ENCODE measurements around the gene ACP7. TPM values are rescaled to one million over a fixed set of nuclear protein-coding genes. Genes with fewer than 3 reads are reported as not detected.

Gene ACP7
- polyA plus RNA-seq, 1 of the 3 experiments (the other 2 are of a cell fraction), result 0.36 TPM

- no peaks in the 10 kb centered on the region for H3K9me3 ChIP-seq
- POLR2A ChIA-PET, result no interaction called here
- CTCF ChIA-PET, result no interaction called here
- TF ChIP-seq RCOR1 (IDR thresholded peaks at IDR 0.05; ENCODE audit: low read length), result no peak
- peak overlapping the region in 1 of 2 experiments; percentile 45; a peak in 1 of 4 replicates for H3K27ac ChIP-seq (ENCODE audit: low read depth in 2 of 2, low read length in 1 of 2)
- 83% methylated on average over 11 of the region's 12 CpGs for WGBS (ENCODE audit: low lambda C conversion rate)
- H3K4me2 ChIP-seq, result no peak overlapping the region
- no peaks in the 10 kb centered on the region for H3K9me2 ChIP-seq
- no peak overlapping the region for H3K4me3 ChIP-seq (ENCODE audit: low read depth in 2 of 2, low read length in 1 of 2)
- no peak overlapping the region for H2AFZ ChIP-seq (ENCODE audit: low read depth)
- peaks cover 68% of the 10 kb centered on the region; the same call in 1 of the 2 replicates for H3K79me2 ChIP-seq (ENCODE audit: insufficient read depth)
- H3F3A ChIP-seq (replicated peaks; ENCODE audit: insufficient read depth), result no peaks in the 10 kb centered on the region
- peaks cover 0 to 62% of the 10 kb centered on the region in 2 experiments; a peak in 1 of 4 replicates for H3K4me1 ChIP-seq (ENCODE audit: control insufficient read depth in 1 of 2, insufficient read depth in 2 of 2, low read depth in 1 of 2, low read length in 1 of 2)
- H3K36me3 ChIP-seq (replicated peaks in 1 of 2; ENCODE audit: control insufficient read depth in 1 of 2, insufficient read depth in 2 of 2, low read length in 1 of 2), result no peaks in the 10 kb centered on the region
- H4K20me1 ChIP-seq (ENCODE audit: insufficient read depth), result peaks cover 69% of the 10 kb centered on the region
- no peaks in the 10 kb centered on the region for H3K27me3 ChIP-seq (ENCODE audit: insufficient read depth)
- H3K9ac ChIP-seq, result no peak overlapping the region
- no peak for DNase-seq
These were observed 74.6 kb downstream of the ACP7 start for GRCh38 chr19:39158646-39159260.

GRCh38 chr19:39160523-39160861 is 76.3 kb downstream of the ACP7 start:
- Histone ChIP-seq H3K4me1 (ENCODE audit: control insufficient read depth in 1 of 2, insufficient read depth in 2 of 2, low read depth in 1 of 2, low read length in 1 of 2) (peaks cover 0 to 47% of the 10 kb centered on the region in 2 experiments; a peak in 1 of 4 replicates), H3K27me3 (ENCODE audit: insufficient read depth) (no peaks in the 10 kb centered on the region), H3K9me3 (no peaks in the 10 kb centered on the region), H3K4me3 (ENCODE audit: low read depth in 2 of 2, low read length in 1 of 2) (no peak overlapping the region), H4K20me1 (ENCODE audit: insufficient read depth) (peaks cover 61% of the 10 kb centered on the region), H3K79me2 (ENCODE audit: insufficient read depth) (peaks cover 62% of the 10 kb centered on the region; the same call in 1 of the 2 replicates), H3K9me2 (no peaks in the 10 kb centered on the region), H3K27ac (ENCODE audit: low read depth in 2 of 2, low read length in 1 of 2) (peak overlapping the region in 1 of 2 experiments; percentile 29; a peak in 1 of 4 replicates), H3K9ac (no peak overlapping the region), H3K36me3 (replicated peaks in 1 of 2; ENCODE audit: control insufficient read depth in 1 of 2, insufficient read depth in 2 of 2, low read length in 1 of 2) (no peaks in the 10 kb centered on the region), H3F3A (replicated peaks; ENCODE audit: insufficient read depth) (no peaks in the 10 kb centered on the region), H3K4me2 (no peak overlapping the region), H2AFZ (ENCODE audit: low read depth) (no peak overlapping the region)
- ChIA-PET POLR2A (no interaction called here), CTCF (no interaction called here)
- 87% methylated on average over 8 of the region's 8 CpGs for WGBS (ENCODE audit: low lambda C conversion rate)
- no peak for TF ChIP-seq CHD2 (IDR thresholded peaks at IDR 0.05; ENCODE audit: low read length, partially characterized antibody)
- TF ChIP-seq NFIC (IDR thresholded peaks at IDR 0.05; ENCODE audit: borderline replicate concordance), result no peak
- no peak for TF ChIP-seq MAX (IDR thresholded peaks at IDR 0.05; ENCODE audit: low read depth)
- no peak for TF ChIP-seq POLR2AphosphoS5 (IDR thresholded peaks at IDR 0.05; ENCODE audit: low read depth, low read length)
- no peak for TF ChIP-seq SMC3 (IDR thresholded peaks at IDR 0.05; ENCODE audit: low read depth, low read length)
- no peak for TF ChIP-seq FOSL2 (IDR thresholded peaks at IDR 0.05; ENCODE audit: borderline replicate concordance, low read depth)
- no peak for TF ChIP-seq SIN3A (IDR thresholded peaks at IDR 0.05; ENCODE audit: borderline replicate concordance, low read depth, low read length)
- TF ChIP-seq YY1 (IDR thresholded peaks at IDR 0.05; ENCODE audit: low read depth), result no peak
- no peak for TF ChIP-seq GATA2 (CRISPR knock-in tag; IDR thresholded peaks at IDR 0.05)
- no peak for TF ChIP-seq EZH2phosphoT487 (IDR thresholded peaks at IDR 0.05; ENCODE audit: borderline replicate concordance, low read depth)
- DNase-seq, result no peak

Other genes with a start within 250 kb of the ACP7 start
- gene HNRNPL, start 234.4 kb upstream of the ACP7 start, polyA plus RNA-seq (2012; rRNA removed), result 249 and 280 TPM in 2 replicates
- 3.8 and 4.0 TPM in 2 replicates for gene RINL, start 206.1 kb upstream of the ACP7 start, polyA plus RNA-seq (2012; rRNA removed)
- 37.9 and 39.3 TPM in 2 replicates for gene SIRT2, start 184.8 kb upstream of the ACP7 start, polyA plus RNA-seq (2012; rRNA removed)
- 29.6 and 31.8 TPM in 2 replicates for gene NFKBIB, start 184.4 kb upstream of the ACP7 start, polyA plus RNA-seq (2012; rRNA removed)
- 0.36 and 0.70 TPM in 2 replicates for gene CCER2, start 172.2 kb upstream of the ACP7 start, polyA plus RNA-seq (2012; rRNA removed)
- gene SARS2, start 153.6 kb upstream of the ACP7 start, polyA plus RNA-seq (2012; rRNA removed), result 36.5 and 39.8 TPM in 2 replicates
- gene MRPS12, start 153.4 kb upstream of the ACP7 start, polyA plus RNA-seq (2012; rRNA removed), result 55.7 and 59.6 TPM in 2 replicates
- gene FBXO17, start 108.6 kb upstream of the ACP7 start, polyA plus RNA-seq (2012; rRNA removed), result 30.8 and 40.7 TPM in 2 replicates
- gene FBXO27, start 51.8 kb upstream of the ACP7 start, polyA plus RNA-seq (2012; rRNA removed), result 5.0 and 5.8 TPM in 2 replicates
- 24.7 and 36.4 TPM in 2 replicates for gene PAK4, start 41.4 kb downstream of the ACP7 start, polyA plus RNA-seq (2012; rRNA removed)
- gene NCCRP1, start 112.6 kb downstream of the ACP7 start, polyA plus RNA-seq (2012; rRNA removed), result 0.05 TPM in 1 of 2 replicates, not detected in the other
- not detected in 2 replicates for gene SYCN, start 119.9 kb downstream of the ACP7 start, polyA plus RNA-seq (2012; rRNA removed)
- not detected in 2 replicates for gene IFNL3, start 160.6 kb downstream of the ACP7 start, polyA plus RNA-seq (2012; rRNA removed)
- not detected in 2 replicates for gene IFNL4, start 164.5 kb downstream of the ACP7 start, polyA plus RNA-seq (2012; rRNA removed)
- gene IFNL2, start 184.0 kb downstream of the ACP7 start, polyA plus RNA-seq (2012; rRNA removed), result not detected in 2 replicates
- not detected in 2 replicates for gene IFNL1, start 212.0 kb downstream of the ACP7 start, polyA plus RNA-seq (2012; rRNA removed)
- 0.80 and 2.7 TPM in 2 replicates for gene LRFN1, start 236.5 kb downstream of the ACP7 start, polyA plus RNA-seq (2012; rRNA removed)